Measurements from ENCODE around the gene SPINK2. TPM values are rescaled to one million over a fixed set of nuclear protein-coding genes. Genes with fewer than 3 reads are reported as not detected.
A peak's percentile ranks its signal among the peaks of the same experiment; 100 is the strongest.

SPINK2 gene
- total and polyA plus RNA-seq, 2 of the 8 experiments (the other 6 are each of a cell fraction or from before 2014, with no cell fraction given) = 0.89 to 1.4 TPM

DNA sequence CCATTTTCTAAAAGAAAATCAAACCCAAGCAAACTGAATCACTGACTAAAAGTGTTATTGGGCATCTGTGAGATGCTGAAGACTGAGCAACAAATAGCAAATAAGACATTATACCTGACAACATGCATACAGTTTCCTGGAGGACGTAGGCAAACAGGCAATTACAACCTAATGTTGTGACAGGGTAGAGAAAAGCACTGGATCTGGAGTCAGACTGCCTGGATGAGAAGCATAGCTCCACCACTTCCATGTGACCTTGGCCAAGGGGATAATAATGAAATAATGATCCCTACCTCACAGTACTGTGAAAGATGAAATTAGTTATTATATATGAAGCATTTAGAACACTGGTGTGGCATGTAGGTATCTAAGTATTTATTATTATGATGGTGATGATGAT is 2.7 kb downstream of the SPINK2 start:
- Histone ChIP-seq H3K4ac (replicated peaks; ENCODE audit: insufficient read length, low read depth, low read length) (no peak overlapping the region), H3K9ac (replicated peaks in 1 of 4; ENCODE audit: extremely low read depth in 1 of 4, low read depth in 3 of 4, low read length in 3 of 4) (no peak overlapping the region), H3K27me3 (replicated peaks in 1 of 4; ENCODE audit: control insufficient read depth in 3 of 4, extremely low read depth in 1 of 4, insufficient read depth in 3 of 4, low read length in 3 of 4) (peaks cover 8 to 16% (median 12%) of the 10 kb centered on the region in 4 experiments), H2BK120ac (replicated peaks; ENCODE audit: low read depth, low read length) (no peak overlapping the region), H3K36me3 (ENCODE audit: control insufficient read depth in 2 of 4, insufficient read depth in 4 of 4, low read length in 3 of 4) (no peaks in the 10 kb centered on the region), H4K20me1 (replicated peaks in 1 of 2; ENCODE audit: control insufficient read depth in 1 of 2, insufficient read depth in 2 of 2, low read length in 2 of 2) (no peaks in the 10 kb centered on the region), H2BK5ac (ENCODE audit: low read depth, low read length) (no peak overlapping the region), H3K56ac (replicated peaks; ENCODE audit: insufficient read length, low read depth, low read length) (no peak overlapping the region), H2BK20ac (ENCODE audit: low read length) (no peak overlapping the region), H4K5ac (ENCODE audit: insufficient read length, low read depth, low read length) (no peak overlapping the region), H2AK5ac (ENCODE audit: low read depth, low read length) (no peak overlapping the region), H3K4me2 (ENCODE audit: insufficient read depth in 1 of 2, low read depth in 2 of 2, low read length in 2 of 2) (no peak overlapping the region), H3K79me1 (ENCODE audit: low read depth, low read length) (no peaks in the 10 kb centered on the region), H2BK15ac (ENCODE audit: low read length) (no peak overlapping the region), H4K8ac (ENCODE audit: extremely low read depth, insufficient read depth, low read length) (no peak overlapping the region), H3K9me3 (ENCODE audit: insufficient read depth in 2 of 2, low read depth in 1 of 2, low read length in 1 of 2) (no peaks in the 10 kb centered on the region), H4K91ac (replicated peaks; ENCODE audit: insufficient read length, low read length) (no peak overlapping the region), H3K23ac (ENCODE audit: insufficient read length) (no peak overlapping the region), H3K4me3 (ENCODE audit: extremely low read depth in 1 of 4, insufficient read depth in 2 of 4, low read depth in 3 of 4, low read length in 4 of 4) (no peak overlapping the region), H2AFZ (ENCODE audit: low read length) (no peak overlapping the region), H3K27ac (ENCODE audit: low read depth, low read length) (no peak overlapping the region), H3K4me1 (replicated peaks in 1 of 4; ENCODE audit: control insufficient read depth in 3 of 4, insufficient read depth in 4 of 4, low read length in 3 of 4) (no peaks in the 10 kb centered on the region), H3K79me2 (ENCODE audit: control insufficient read depth in 1 of 2, insufficient read depth in 2 of 2, low read length in 2 of 2) (no peaks in the 10 kb centered on the region), H3K23me2 (ENCODE audit: low read depth, low read length) (peaks cover 5% of the 10 kb centered on the region), H3K18ac (ENCODE audit: extremely low read depth, low read length) (no peak overlapping the region), H3K14ac (ENCODE audit: insufficient read length) (no peak overlapping the region), H2BK12ac (ENCODE audit: low read depth, low read length) (no peak overlapping the region)
- 54% methylated on average over 1 of the region's 1 CpG; no CpG with 5 or more reads in 1 of the 2 experiments for WGBS, 2 experiments (ENCODE audit: extremely low coverage in 1 of 2, insufficient coverage in 1 of 2, insufficient read length in 1 of 2, insufficient replicate concordance in 2 of 2, low coverage in 1 of 2, low lambda C conversion rate in 2 of 2, missing lambda C conversion rate in 1 of 2)
- CTCF ChIA-PET (ENCODE audit: partially characterized antibody) = interaction anchor here (0.7 to 1.3 kb wide), 2 partner anchors 17 to 149 kb away, joined by 3 to 5 read pairs; no protein-coding TSS in a partner anchor
- FAIRE-seq (no peak), DNase-seq (ENCODE audit: low read depth in 1 of 2, low spot score in 2 of 2) (no peak)
- POLR2A ChIA-PET (ENCODE audit: partially characterized antibody) = no interaction called here
- TF ChIP-seq SP2 (IDR thresholded peaks at IDR 0.05; ENCODE audit: low read length) (no peak), SP1 (IDR thresholded peaks at IDR 0.05; ENCODE audit: low read depth, low read length) (0 out of 2 replicates have a peak, but pooled peaks have one; percentile 54)

Measured in H1 (cell line).